Hypothalamus (tissue), 51 donors: ENCODE measurements around the gene R3HCC1L.
A peak's percentile ranks its signal among the peaks of the same experiment; 100 is the strongest.
"Not testable (repeated sequence)": the region's sequence is repeated elsewhere in the genome, so short reads cannot be mapped to it uniquely, and the experiment has no call there.

ENCODE experiments used
- DNase-seq, 51 donors: peaks; one replicate each; lab custom pipeline; 2025; lab: John Stamatoyannopoulos, UW

The R3HCC1L gene

GRCh38 chr10:98224996-98225395 is 90.5 kb downstream of the R3HCC1L start:
- DNase-seq, result no peak

DNA sequence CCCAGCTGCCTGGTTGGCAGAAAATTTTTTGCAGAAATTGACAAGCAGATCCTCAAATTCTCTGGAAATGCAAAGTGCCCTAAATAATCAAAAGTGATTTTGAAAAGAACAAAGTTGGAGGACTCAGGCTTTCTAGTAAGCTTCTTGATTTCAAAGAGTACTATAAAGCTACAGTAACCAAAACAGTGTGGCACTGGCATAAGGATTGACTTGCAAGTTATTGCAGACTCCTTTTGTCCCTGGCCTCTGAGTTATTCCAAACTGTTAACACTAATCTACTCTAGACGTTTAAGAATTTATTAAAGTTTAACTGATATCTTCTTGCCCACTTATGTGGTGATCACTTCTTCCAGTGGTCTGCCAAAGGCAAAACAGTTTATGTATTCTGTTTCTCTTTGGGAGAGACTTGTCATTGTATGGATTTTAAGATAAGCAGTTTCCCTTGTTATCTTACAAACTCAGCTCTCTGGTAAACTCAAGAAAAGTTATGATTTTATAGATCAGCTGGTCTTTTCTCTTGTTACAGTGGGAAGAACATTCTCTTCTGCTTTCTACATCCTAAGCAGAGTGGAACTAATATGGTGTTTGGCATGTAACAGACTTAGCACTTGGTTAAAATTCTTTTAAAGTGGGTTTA is 92.2 kb downstream of the R3HCC1L start:
- DNase-seq, result no peak

DNA sequence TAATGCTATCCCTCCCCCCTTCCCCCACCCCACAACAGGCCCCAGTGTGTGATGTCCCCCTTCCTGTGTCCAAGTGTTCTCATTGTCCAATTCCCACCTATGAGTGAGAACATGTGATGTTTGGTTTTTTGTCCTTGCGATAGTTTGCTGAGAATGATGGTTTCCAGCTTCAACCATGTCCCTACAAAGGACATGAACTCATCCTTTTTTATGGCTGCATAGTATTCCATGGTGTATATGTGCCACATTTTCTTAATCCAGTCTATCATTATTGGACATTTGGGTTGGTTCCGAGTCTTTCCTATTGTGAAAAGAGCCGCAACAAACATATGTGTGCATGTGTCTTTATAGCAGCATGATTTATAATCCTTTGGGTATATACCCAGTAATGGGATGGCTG is 93.3 kb downstream of the R3HCC1L start:
- DNase-seq, result not testable (repeated sequence)

DNA sequence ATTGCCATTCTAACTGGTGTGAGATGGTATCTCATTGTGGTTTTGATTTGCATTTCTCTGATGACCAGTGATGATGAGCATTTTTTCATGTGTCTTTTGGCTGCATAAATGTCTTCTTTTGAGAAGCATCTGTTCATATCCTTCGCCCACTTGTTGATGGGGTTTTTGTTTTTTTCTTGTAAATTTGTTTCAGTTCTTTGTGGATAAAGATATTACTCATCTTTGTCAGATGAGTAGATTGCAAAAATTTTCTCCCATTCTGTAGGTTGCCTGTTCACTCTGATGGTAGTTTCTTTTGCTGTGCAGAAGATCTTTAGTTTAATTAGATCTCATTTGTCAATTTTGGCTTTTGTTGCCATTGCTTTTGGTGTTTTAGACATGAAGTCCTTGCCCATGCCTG is 93.8 kb downstream of the R3HCC1L start:
- DNase-seq, result not testable (repeated sequence)

GRCh38 chr10:98231417-98231816 is 97.0 kb downstream of the R3HCC1L start:
- DNase-seq, result no peak

DNA sequence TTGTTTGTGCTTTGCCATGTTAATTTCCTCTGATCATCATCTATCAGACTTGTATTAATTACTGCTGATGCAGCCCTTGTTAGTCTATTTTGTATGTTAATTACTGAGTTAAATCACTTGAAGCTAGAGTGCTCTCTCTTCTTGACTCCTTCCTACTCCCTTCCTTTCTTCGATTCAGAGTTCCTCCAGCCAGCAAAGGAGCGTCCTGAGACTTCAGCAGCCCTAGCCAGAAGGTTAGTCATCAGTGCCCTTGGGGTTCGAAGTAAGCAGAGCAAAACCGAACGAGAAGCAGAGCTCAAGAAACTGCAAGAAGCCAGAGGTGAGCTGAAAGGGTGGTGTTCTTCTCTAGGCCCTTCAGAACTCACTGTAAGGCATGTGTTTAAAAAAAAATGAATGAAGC is 101.4 kb downstream of the R3HCC1L start:
- DNase-seq, result no peak

- DNase-seq, result no peak
These were observed 102.4 kb downstream of the R3HCC1L start for GRCh38 chr10:98236862-98237261.

GRCh38 chr10:98238391-98238790 is 103.9 kb downstream of the R3HCC1L start:
- no peak for DNase-seq

DNA sequence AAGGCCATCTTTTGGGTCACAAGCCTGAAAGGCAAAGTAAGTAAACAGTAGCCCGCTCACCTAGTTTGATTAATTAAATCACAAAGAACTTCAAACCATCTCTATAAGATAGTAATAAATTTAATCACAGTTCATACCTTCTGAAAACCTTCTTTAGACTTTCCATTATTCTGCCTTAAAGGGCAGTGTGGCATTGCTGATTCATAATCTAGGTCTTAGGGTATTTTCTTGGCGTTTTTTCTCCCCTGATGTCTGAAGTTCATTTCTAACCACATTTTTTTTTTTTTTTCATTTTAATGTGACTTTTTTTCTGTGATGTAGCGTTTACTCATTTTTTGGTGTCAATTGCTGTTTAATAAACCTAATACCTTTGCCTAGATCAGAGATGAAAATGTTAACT is 106.1 kb downstream of the R3HCC1L start:
- no peak for DNase-seq

DNA sequence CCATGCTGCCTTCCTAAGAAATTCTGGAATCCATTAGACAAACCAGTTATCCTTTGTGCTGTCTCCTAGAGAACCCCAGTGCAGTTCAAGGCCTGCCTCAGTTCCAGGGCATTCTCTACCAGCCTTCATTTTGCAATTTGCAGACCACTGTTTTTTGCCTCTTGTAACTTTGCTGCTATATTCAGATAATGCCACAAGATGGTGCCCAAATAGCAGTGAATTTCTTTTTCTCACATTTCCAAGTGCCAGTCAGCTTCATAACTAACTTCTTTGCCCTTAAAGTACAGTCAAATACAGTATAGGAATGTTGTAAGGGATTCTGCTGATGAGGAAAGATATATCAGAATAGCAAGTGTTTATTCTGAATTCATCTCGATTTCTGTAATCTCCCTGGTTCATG is 108.4 kb downstream of the R3HCC1L start:
- peak in 1 of 51 donors; percentile 20 for DNase-seq

DNA sequence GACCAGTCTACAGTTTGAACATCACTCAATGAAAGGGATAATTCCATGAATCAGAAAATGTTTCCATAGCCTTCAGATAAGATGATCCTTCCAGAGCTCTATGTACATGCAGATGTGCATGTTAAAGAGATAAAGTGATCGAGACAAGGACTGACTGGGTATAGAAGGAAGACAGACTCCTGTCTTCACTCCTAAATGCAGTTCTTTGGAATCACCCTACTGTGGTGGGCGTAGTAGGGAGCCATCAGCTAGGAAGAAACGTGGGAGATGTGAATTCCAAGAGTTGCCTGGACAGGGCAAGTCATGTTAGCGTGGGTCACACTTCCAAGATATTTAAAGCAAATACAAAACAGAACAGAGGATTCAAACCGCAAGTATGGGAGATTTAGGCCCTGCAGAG is 109.7 kb downstream of the R3HCC1L start:
- no peak for DNase-seq

DNA sequence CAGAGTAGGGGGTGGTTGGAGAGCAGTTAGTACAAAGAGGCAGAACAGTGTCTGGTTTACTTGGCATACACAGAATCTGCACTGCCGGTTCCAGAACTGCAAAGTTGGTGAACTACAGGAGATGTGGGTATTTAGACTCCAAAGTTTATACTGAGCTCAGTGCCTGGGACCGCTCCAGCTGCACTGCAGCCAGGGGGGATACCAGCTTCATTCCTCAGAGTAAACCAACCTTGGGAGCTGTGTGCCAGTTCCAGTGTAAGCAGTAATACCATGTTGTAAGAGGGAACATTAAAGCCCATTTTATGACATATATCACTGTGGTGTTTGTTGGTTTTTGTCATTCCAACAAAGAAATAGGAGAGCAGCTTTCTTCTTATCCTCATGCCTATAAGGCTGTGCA is 110.1 kb downstream of the R3HCC1L start:
- DNase-seq, result no peak

DNA sequence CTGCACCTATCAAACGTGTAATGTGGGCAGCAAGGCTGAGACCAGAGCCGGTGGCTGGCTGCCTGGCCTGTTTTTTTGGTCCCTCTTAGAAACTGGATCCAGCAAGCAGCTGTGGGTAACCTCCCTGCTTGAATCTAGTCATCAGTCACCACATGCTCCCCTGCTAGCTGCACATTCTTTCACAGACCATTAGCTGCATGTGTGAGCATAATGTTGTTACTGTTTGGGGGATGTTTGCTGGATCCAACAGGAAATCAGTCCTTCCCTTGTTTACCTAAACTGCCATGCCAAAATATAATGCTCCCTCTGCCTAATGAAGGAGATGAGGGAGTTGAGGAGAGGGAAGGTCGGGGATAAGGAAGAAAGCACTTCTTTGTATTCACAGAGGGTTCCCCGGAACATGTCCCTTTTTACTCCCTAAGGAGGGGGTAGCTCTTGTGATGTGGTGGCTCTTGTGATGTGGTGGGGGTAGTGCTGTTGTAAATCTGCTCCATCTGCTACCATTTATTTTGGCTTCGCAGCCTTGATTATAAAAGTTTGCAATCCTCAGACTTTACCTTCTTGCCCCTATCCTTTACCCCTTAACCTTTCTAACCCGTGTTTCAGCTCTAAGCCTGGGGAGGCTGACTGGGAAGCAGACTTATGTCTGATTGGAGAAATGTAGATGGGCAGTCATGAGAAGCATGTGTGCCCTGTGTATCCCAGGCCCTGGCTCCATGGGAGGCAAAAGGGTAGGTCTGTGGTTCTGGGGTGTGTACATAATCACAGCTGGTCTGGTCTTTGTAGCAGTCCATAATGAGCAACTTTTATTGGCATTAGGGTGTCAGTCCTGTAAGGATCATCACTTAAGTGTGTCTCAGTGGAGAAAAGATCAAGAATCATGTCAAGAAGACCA is 112.7 kb downstream of the R3HCC1L start:
- peak in 1 of 51 donors; percentile 25 for DNase-seq

- DNase-seq, result no peak
These were observed 113.6 kb downstream of the R3HCC1L start for GRCh38 chr10:98248018-98248417.

- DNase-seq, result no peak
These were observed 114.7 kb downstream of the R3HCC1L start for GRCh38 chr10:98249134-98249533.

DNA sequence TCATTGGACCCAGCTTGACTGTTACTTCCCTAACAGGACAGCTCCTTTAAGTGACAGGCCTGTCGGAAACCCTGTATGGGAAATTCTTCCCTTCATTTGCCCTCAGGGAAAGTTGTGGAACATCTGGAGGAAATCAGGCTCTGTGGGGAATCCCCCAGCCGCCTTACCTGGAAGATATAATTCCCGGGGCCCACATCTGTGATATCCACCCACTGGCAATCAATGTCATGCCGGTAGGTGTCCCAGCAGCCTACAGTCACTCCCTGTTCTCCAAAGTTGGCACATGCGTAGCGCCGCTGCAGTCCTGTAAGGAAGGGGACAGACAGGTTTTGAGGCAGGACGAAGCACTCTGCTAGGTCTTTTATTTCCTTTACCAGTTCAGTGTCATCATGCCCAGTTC is 116.9 kb downstream of the R3HCC1L start:
- DNase-seq, result no peak

DNA sequence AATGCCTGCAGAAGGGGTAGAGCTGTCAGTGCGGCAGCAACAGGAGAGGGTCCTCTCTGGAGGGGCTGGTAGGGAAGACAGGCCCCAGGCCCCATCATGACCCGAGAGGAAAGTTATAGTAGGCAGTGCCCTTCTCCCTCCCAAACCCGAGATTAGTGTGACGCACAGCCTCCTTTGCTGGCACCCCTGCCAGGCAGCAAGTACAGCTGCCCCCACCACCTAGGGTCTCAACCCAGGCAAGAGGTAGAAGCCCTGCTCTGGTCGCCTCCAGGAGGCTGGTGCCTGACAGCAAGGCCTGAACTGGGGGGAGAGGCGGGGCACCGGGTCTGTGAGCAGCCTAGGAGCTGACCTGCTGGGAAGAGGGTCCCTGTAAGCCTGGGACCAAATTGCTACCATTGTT is 118.0 kb downstream of the R3HCC1L start:
- DNase-seq, result no peak

DNA sequence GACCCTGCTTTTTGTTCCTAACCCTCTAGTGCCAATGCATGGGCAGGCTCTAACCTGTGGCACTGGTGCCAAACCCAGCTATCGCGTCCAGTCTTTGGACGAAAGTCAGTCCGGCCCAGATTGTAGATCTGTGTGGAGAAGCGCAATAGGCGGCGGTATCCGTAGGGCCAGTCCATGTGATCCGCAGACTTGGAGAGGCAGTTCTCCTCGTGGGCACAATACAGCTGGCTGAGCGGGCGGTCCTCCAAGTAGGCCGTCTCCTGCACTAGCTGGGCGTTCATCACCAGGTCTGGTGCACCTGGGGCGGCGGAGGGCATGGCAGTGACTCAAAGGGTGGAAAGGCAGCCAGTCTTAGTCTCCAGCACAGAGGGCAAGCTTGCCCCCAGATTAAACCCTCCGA is 119.0 kb downstream of the R3HCC1L start:
- no peak for DNase-seq

DNA sequence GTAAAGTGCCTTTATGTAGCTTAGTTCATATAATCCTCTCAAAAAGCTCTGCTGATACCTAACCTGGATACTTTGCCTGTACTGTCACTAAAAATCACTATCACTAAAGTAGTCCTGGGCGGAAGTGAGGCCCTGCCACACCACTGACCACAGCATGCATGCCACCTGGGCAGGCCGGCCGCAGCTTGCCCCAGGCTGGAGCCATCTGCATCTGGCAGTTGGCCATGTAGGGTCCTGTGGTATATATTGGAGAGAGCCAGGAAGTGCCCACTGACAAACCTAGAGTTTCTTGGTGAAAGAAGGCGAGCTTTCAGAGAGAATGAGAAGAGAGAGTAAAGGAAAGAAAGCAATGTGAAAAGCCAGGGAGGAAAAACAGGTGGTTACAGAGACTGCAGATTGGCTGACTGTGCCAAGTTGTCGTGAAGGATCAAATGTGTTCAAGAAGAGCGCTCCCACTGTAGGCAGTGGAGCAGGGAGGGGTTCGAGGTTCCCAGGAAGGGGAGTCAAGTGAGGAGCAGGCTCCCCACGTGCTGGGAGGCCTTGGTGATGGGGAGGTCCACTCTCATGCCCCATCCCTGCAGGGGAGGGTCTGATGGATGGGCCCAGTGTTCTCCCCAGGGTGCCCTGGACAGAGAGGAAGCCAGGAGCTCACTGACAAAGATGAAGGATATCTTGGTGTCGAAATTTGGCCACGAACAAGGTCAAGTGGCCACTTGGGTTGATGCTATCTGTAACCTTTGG is 119.9 kb downstream of the R3HCC1L start:
- no peak for DNase-seq

GRCh38 chr10:98255146-98255877 is 120.9 kb downstream of the R3HCC1L start:
- DNase-seq, result no peak

GRCh38 chr10:98256692-98257091 is 122.2 kb downstream of the R3HCC1L start:
- DNase-seq, result no peak
